ENCODE data around the gene RALGDS.

DNA sequence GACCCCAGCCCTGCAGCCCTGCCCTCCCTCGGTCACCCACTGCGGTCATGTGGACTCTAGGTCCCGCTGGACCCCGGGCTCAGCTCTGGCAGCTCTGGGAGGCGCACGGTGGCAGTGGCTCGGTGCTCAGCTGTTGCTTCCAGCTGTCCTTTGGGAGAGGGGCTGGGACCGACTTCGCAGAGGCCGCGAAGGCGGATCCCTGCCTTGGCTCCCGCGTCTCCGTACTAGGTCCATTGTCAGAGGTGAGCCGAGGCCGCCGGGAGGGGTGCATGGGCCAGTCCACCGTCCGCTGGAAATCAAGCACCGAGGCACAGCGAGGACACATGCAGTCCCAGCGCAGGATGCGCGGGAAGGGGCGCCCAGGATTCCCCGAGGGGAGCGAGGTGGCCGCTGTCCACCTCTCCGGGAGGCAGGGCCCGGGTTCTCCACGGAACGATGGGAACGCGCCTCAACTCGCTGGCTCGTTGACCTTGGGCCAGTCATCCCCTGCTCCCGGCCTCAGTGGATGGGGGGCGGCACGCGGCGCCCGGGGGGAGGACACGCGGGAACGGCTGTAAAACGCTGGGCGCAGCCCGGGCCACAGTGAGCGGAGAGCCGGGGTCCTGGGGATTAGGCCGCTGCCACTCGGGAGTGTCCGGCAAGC is 41.9 kb upstream of the RALGDS start:
- TF ChIP-seq, protein P1, sequence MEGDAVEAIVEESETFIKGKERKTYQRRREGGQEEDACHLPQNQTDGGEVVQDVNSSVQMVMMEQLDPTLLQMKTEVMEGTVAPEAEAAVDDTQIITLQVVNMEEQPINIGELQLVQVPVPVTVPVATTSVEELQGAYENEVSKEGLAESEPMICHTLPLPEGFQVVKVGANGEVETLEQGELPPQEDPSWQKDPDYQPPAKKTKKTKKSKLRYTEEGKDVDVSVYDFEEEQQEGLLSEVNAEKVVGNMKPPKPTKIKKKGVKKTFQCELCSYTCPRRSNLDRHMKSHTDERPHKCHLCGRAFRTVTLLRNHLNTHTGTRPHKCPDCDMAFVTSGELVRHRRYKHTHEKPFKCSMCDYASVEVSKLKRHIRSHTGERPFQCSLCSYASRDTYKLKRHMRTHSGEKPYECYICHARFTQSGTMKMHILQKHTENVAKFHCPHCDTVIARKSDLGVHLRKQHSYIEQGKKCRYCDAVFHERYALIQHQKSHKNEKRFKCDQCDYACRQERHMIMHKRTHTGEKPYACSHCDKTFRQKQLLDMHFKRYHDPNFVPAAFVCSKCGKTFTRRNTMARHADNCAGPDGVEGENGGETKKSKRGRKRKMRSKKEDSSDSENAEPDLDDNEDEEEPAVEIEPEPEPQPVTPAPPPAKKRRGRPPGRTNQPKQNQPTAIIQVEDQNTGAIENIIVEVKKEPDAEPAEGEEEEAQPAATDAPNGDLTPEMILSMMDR (conservative IDR thresholded peaks at IDR 0.05), result no peak
- TF ChIP-seq ZFX (IDR thresholded peaks at IDR 0.05), result no peak

Measured in C4-2B (cell line).